Endothelial cell of umbilical vein (primary cell): ENCODE results near the gene JAZF1. TPM values are rescaled to one million over a fixed set of nuclear protein-coding genes. Genes with fewer than 3 reads are reported as not detected.
A peak's percentile ranks its signal among the peaks of the same experiment; 100 is the strongest.

ENCODE experiments used
- BruUV-seq: library from RNA; stranded (reverse); fragments of 400-500 nt; replicated peaks from 2 replicates; lab custom pipeline; 2021; lab: Mats Ljungman, UMichigan
- CTCF ChIA-PET: fragments of 300-600, 350-600 bp; sonication (Branson Sonifier 250); formaldehyde crosslinking; loops from one replicate; lab custom pipeline; 2021; ENCODE audit warnings: antibody characterized with exemption, inconsistent platforms; lab: Charles Lee
- POLR2A ChIA-PET: fragments of 300-600, 350-600 bp; sonication (Branson Sonifier 250); formaldehyde crosslinking; loops from one replicate; lab custom pipeline; 2021; ENCODE audit warnings: antibody characterized with exemption, inconsistent platforms; lab: Charles Lee
- DNase-seq: peaks from one replicate; pipeline ENCODE4 v3.0.0-alpha.2; 2011; ENCODE audit warnings: low read depth, low spot score
- FAIRE-seq: peaks from 2 replicates; lab custom pipeline; 2011; peaks lifted over from hg19 to GRCh38; lab: Jason Lieb, UNC
- H2AFZ ChIP-seq: 2 replicates; pipeline ENCODE4 v1.6.0; 2012; ENCODE audit warnings: low read depth, low read length, control low read depth, inconsistent platforms
- H3K27ac ChIP-seq: 2 replicates; pipeline ENCODE4 v1.5.1; 2011; ENCODE audit warnings: low read depth, mild to moderate bottlenecking, control low read depth, low read length, moderate library complexity; ENCODE audit not compliant: insufficient read depth
- H3K27me3 ChIP-seq, 2 experiments: 2 replicates each; pipeline versions ENCODE4 v1.6.0 to v1.6.1; 2011; ENCODE audit warnings: low read length in 2 of 2, mixed read lengths in 1 of 2; ENCODE audit not compliant: control insufficient read depth in 2 of 2, insufficient read depth in 2 of 2
- H3K36me3 ChIP-seq, 2 experiments: 2 replicates in 1 of 2; 3 replicates in 1 of 2; pipeline ENCODE4 v1.5.1; 2011; ENCODE audit warnings: low read length in 2 of 2, mild to moderate bottlenecking in 1 of 2, moderate library complexity in 1 of 2; ENCODE audit not compliant: control insufficient read depth in 2 of 2, insufficient read depth in 2 of 2; ENCODE audit errors: extremely low read depth in 1 of 2
- H3K4me1 ChIP-seq: 3 replicates; pipeline ENCODE4 v1.5.1; 2011; ENCODE audit warnings: mild to moderate bottlenecking, low read length; ENCODE audit not compliant: control insufficient read depth, insufficient read depth; ENCODE audit errors: extremely low read depth
- H3K4me2 ChIP-seq: 2 replicates; pipeline ENCODE4 v1.6.1; 2011; ENCODE audit warnings: low read length, control low read depth, mixed read lengths; ENCODE audit not compliant: insufficient read depth
- H3K4me3 ChIP-seq, 3 experiments: fragments of 200-600 bp in 1 of 3; sonication (generic), shearing (Covaris generic) in 1 of 3; replicated peaks in 1 of 3; 2 replicates each; pipeline ENCODE4 v1.5.1; 2011 to 2016; ENCODE audit warnings: control low read depth in 3 of 3, low read length in 3 of 3, mild to moderate bottlenecking in 2 of 3, inconsistent platforms in 1 of 3, low read depth in 1 of 3, moderate library complexity in 1 of 3; ENCODE audit not compliant: insufficient read depth in 1 of 3
- H3K79me2 ChIP-seq: 2 replicates; pipeline ENCODE4 v1.6.0; 2012; ENCODE audit warnings: low read length, inconsistent platforms; ENCODE audit not compliant: control insufficient read depth, insufficient read depth
- H3K9ac ChIP-seq: replicated peaks from 2 replicates; pipeline ENCODE3; 2011; ENCODE audit warnings: low read length, control low read depth; ENCODE audit not compliant: insufficient read depth; ENCODE audit errors: extremely low read depth
- H3K9me1 ChIP-seq: replicated peaks from 3 replicates; pipeline ENCODE4 v1.6.0; 2011; ENCODE audit warnings: mild to moderate bottlenecking, low read length; ENCODE audit not compliant: control insufficient read depth, insufficient read depth; ENCODE audit errors: extremely low read depth
- H3K9me3 ChIP-seq: replicated peaks from 2 replicates; pipeline ENCODE4 v1.5.1; 2012; ENCODE audit warnings: low read length, inconsistent platforms; ENCODE audit not compliant: control insufficient read depth, insufficient read depth
- H4K20me1 ChIP-seq: replicated peaks from 2 replicates; pipeline ENCODE3; 2011; ENCODE audit warnings: mild to moderate bottlenecking, low read length; ENCODE audit not compliant: control insufficient read depth, insufficient read depth; ENCODE audit errors: extremely low read depth
- CTCF ChIP-seq, 2 donors: IDR thresholded peaks; 1 replicate in 1 of 2; 2 replicates in 1 of 2; pipeline ENCODE4 v1.5.1; 2011; ENCODE audit warnings: low read length in 2 of 2, mild to moderate bottlenecking in 2 of 2, moderate library complexity in 2 of 2, control low read depth in 1 of 2, inconsistent platforms in 1 of 2, low read depth in 1 of 2; ENCODE audit not compliant: insufficient read depth in 1 of 2; ENCODE audit errors: extremely low read depth in 1 of 2
- EZH2 ChIP-seq: IDR thresholded peaks from 2 replicates; pipeline ENCODE4 v1.6.1; 2012; ENCODE audit warnings: borderline replicate concordance, low read depth, mild to moderate bottlenecking, moderate library complexity, low read length, inconsistent platforms; ENCODE audit not compliant: severe bottlenecking
- FOS ChIP-seq: IDR thresholded peaks from 2 replicates; pipeline ENCODE4 v1.6.1; 2011; ENCODE audit warnings: mild to moderate bottlenecking, low read length, moderate library complexity, borderline replicate concordance; ENCODE audit not compliant: insufficient read depth
- GATA2 ChIP-seq: IDR thresholded peaks from 2 replicates; pipeline ENCODE4 v1.7.0; 2011; ENCODE audit warnings: low read depth, mild to moderate bottlenecking, moderate library complexity, mixed read lengths, low read length; ENCODE audit not compliant: insufficient read length, insufficient read depth
- JUN ChIP-seq: IDR thresholded peaks from 2 replicates; pipeline ENCODE4 v1.6.1; 2011; ENCODE audit warnings: borderline replicate concordance, low read depth; ENCODE audit not compliant: insufficient read length, insufficient read depth
- MAX ChIP-seq: IDR thresholded peaks from 2 replicates; pipeline ENCODE4 v1.6.1; 2011; ENCODE audit not compliant: insufficient read depth, insufficient read length
- MYC ChIP-seq: IDR thresholded peaks from one replicate; pipeline ENCODE4 v1.6.1; 2011; ENCODE audit warnings: mild to moderate bottlenecking, low read depth, low read length
- POLR2A ChIP-seq: IDR thresholded peaks from 2 replicates; pipeline ENCODE4 v1.6.1; 2012; ENCODE audit warnings: low read depth, mild to moderate bottlenecking, control low read depth, low read length
- POLR2AphosphoS5 ChIP-seq: IDR thresholded peaks from 2 replicates; pipeline ENCODE4 v1.6.1; 2012; ENCODE audit warnings: low read depth, mild to moderate bottlenecking, control low read depth, low read length, moderate library complexity; ENCODE audit not compliant: insufficient read depth
- dilution Hi-C: fragments of 300-500 bp; cut with MboI; formaldehyde crosslinking; loops from one replicate; pipeline ENCODE4 v1.15.0; 2019; ENCODE audit warnings: low sequenced_read_pairs; ENCODE audit not compliant: extremely low pct_ligation_motif_present
- intact Hi-C: fragments of 100-400 bp; cut with micrococcal nuclease; formaldehyde crosslinking; loops from one replicate; pipeline ENCODE4 v1.10.0; 2022
- polyA plus RNA-seq, 4 experiments: library from polyadenylated mRNA; depleted of rRNA in 3 of 4; stranded (reverse) in 3 of 4; unstranded in 1 of 4; fragments of >200 nt; gene quantifications; 2 replicates each; pipeline versions ENCODE4 v1.2.1 to v1.2.3, GENCODE V29; 2011 to 2012; ENCODE audit warnings: missing spikeins in 1 of 4
- total RNA-seq: library from RNA; stranded (reverse); gene quantifications from 2 replicates; pipeline ENCODE4 v1.2.3, GENCODE V29; 2021

The JAZF1 gene
- total and polyA plus RNA-seq, 2 donors (not counting 3 experiments of a cell fraction or from before 2014, with no cell fraction given): 2.5 to 16.9 TPM

- CTCF ChIA-PET: interaction anchor here (0.8 to 2.8 kb wide), 5 partner anchors 23 to 859 kb away, joined by 3 to 16 read pairs (median 5); no protein-coding TSS in a partner anchor
- DNase-seq: no peak
- H4K20me1 ChIP-seq: no peaks in the 10 kb centered on the region
- no peaks in the 10 kb centered on the region for H3K27me3 ChIP-seq
- TF ChIP-seq FOS: no peak
- no peak for TF ChIP-seq JUN
- no peak for TF ChIP-seq POLR2AphosphoS5
- TF ChIP-seq MAX: no peak
- no peak overlapping the region for H3K4me2 ChIP-seq
- POLR2A ChIA-PET: no interaction called here
- no peaks in the 10 kb centered on the region for H3K9me3 ChIP-seq
- no peak overlapping the region for H3K9ac ChIP-seq
- H3K27ac ChIP-seq: no peak overlapping the region
- dilution Hi-C loops (no loop called here), intact Hi-C loops (no loop called here)
- no peaks in the 10 kb centered on the region for H3K36me3 ChIP-seq
- H3K4me1 ChIP-seq: peaks cover 18% of the 10 kb centered on the region
- no peak for FAIRE-seq
- H2AFZ ChIP-seq: no peak overlapping the region
- H3K4me3 ChIP-seq: no peak overlapping the region
- no peaks in the 10 kb centered on the region for H3K79me2 ChIP-seq
- H3K9me1 ChIP-seq: peaks cover 2% of the 10 kb centered on the region
- BruUV-seq: no TSS peak
Observed at GRCh38 chr7:28055161-28055544, 125.4 kb downstream of the JAZF1 start.

GRCh38 chr7:28054531-28055160, 125.9 kb downstream of the JAZF1 start:
- ChIA-PET CTCF (interaction anchor here (0.8 to 2.8 kb wide), 3 partner anchors 24 to 42 kb away, joined by 3 to 16 read pairs (median 3); no protein-coding TSS in a partner anchor), POLR2A (no interaction called here)
- no peak overlapping the region for H3K9ac ChIP-seq
- peak overlapping the region; percentile 58 for H3K27ac ChIP-seq
- peak; percentile 29 for DNase-seq
- dilution Hi-C loops (no loop called here), intact Hi-C loops (no loop called here)
- H2AFZ ChIP-seq: no peak overlapping the region
- no peaks in the 10 kb centered on the region for H4K20me1 ChIP-seq
- TF ChIP-seq CTCF (IDR thresholded peaks at IDR 0.05; ENCODE audit: extremely low read depth in 1 of 2, insufficient read depth in 1 of 2, low read depth in 1 of 2, low read length in 2 of 2) (no peak), POLR2AphosphoS5 (no peak), GATA2 (no peak), MAX (no peak), EZH2 (no peak), MYC (no peak), FOS (no peak), JUN (no peak), POLR2A (no peak)
- no peaks in the 10 kb centered on the region for H3K79me2 ChIP-seq
- H3K4me1 ChIP-seq: peaks cover 18% of the 10 kb centered on the region
- H3K27me3 ChIP-seq: no peaks in the 10 kb centered on the region
- H3K9me3 ChIP-seq: no peaks in the 10 kb centered on the region
- H3K4me3 ChIP-seq: no peak overlapping the region
- H3K9me1 ChIP-seq: peaks cover 2% of the 10 kb centered on the region
- BruUV-seq: no TSS peak
- H3K4me2 ChIP-seq: no peak overlapping the region
- peak; percentile 82 for FAIRE-seq
- no peaks in the 10 kb centered on the region for H3K36me3 ChIP-seq
